Measurements from ENCODE around the gene GRK3.

Gene GRK3

GRCh38 chr22:25742918-25743708, 178.6 kb downstream of the GRK3 start:
- no peak for DNase-seq

GRCh38 chr22:25744694-25745093, 180.2 kb downstream of the GRK3 start:
- DNase-seq = no peak

GRCh38 chr22:25745341-25746011, 181.0 kb downstream of the GRK3 start:
- DNase-seq = no peak

- DNase-seq = no peak
Measured at GRCh38 chr22:25746012-25746373, 181.5 kb downstream of the GRK3 start.

- DNase-seq = peak; percentile 76
Measured at GRCh38 chr22:25747245-25747944, 182.9 kb downstream of the GRK3 start.

- no peak for DNase-seq
Measured at GRCh38 chr22:25748140-25748539, 183.7 kb downstream of the GRK3 start.

- DNase-seq = no peak
Measured at GRCh38 chr22:25748704-25749103, 184.2 kb downstream of the GRK3 start.

- no peak for DNase-seq
Measured at GRCh38 chr22:25749420-25750169, 185.1 kb downstream of the GRK3 start.

- DNase-seq = no peak
Measured at GRCh38 chr22:25750569-25751173, 186.2 kb downstream of the GRK3 start.

GRCh38 chr22:25751174-25751581, 186.7 kb downstream of the GRK3 start:
- no peak for DNase-seq

GRCh38 chr22:25752615-25753214, 188.2 kb downstream of the GRK3 start:
- no peak for DNase-seq

- DNase-seq = no peak
Measured at GRCh38 chr22:25753252-25753651, 188.8 kb downstream of the GRK3 start.

- peak; percentile 68 for DNase-seq
Measured at GRCh38 chr22:25754527-25755202, 190.2 kb downstream of the GRK3 start.

GRCh38 chr22:25757686-25758085, 193.2 kb downstream of the GRK3 start:
- no peak for DNase-seq

- no peak for DNase-seq
Measured at GRCh38 chr22:25758316-25758715, 193.8 kb downstream of the GRK3 start.

- DNase-seq = peak; percentile 12
Measured at GRCh38 chr22:25759825-25760231, 195.4 kb downstream of the GRK3 start.

- no peak for DNase-seq
Measured at GRCh38 chr22:25760294-25760693, 195.8 kb downstream of the GRK3 start.

GRCh38 chr22:25760848-25761595, 196.5 kb downstream of the GRK3 start:
- no peak for DNase-seq

- no peak for DNase-seq
Measured at GRCh38 chr22:25762147-25762546, 197.7 kb downstream of the GRK3 start.

- DNase-seq = no peak
Measured at GRCh38 chr22:25763239-25763777, 198.8 kb downstream of the GRK3 start.
